Progenitor cell of endocrine pancreas (in vitro differentiated cells): ENCODE measurements around the gene TAS2R42. TPM values are rescaled to one million over a fixed set of nuclear protein-coding genes. Genes with fewer than 3 reads are reported as not detected.
A peak's percentile ranks its signal among the peaks of the same experiment; 100 is the strongest.

Experiments
- DNase-seq: peaks from one replicate; pipeline ENCODE4 v3.0.0; 2021; ENCODE audit warnings: low spot score; ENCODE audit not compliant: unreplicated experiment
- H3K27ac Mint-ChIP-seq: 2 replicates; pipeline ENCODE4 v1.8.0; 2021; ENCODE audit warnings: mild to moderate bottlenecking, moderate library complexity, mixed read lengths
- H3K27me3 Mint-ChIP-seq: 2 replicates; pipeline ENCODE4 v1.8.0; 2021; ENCODE audit warnings: mixed read lengths
- H3K36me3 Mint-ChIP-seq: 2 replicates; pipeline ENCODE4 v1.8.0; 2022; ENCODE audit warnings: mixed read lengths; ENCODE audit not compliant: insufficient read depth
- H3K4me1 Mint-ChIP-seq: 2 replicates; pipeline ENCODE4 v1.8.0; 2021; ENCODE audit warnings: low read depth, mixed read lengths
- H3K4me3 Mint-ChIP-seq: 2 replicates; pipeline ENCODE4 v1.8.0; 2021; ENCODE audit warnings: low read depth, mild to moderate bottlenecking, moderate library complexity, mixed read lengths
- H3K9me3 Mint-ChIP-seq: 2 replicates; pipeline ENCODE4 v1.8.0; 2021; ENCODE audit warnings: low read depth, mixed read lengths
- total RNA-seq: library from RNA; stranded (reverse); gene quantifications from 2 replicates; pipeline ENCODE4 v1.2.1, GENCODE V29; 2021
- TF ChIP-seq, protein P1 (sequence below): fragments of 200-600 bp; sonication (generic); IDR thresholded peaks from one replicate; pipeline ENCODE4 v1.5.0; 2021; ENCODE audit warnings: antibody characterized with exemption, mild to moderate bottlenecking; ENCODE audit not compliant: unreplicated experiment

TAS2R42 gene
- total RNA-seq, 1 donor from 2014 or later = not detected

DNA sequence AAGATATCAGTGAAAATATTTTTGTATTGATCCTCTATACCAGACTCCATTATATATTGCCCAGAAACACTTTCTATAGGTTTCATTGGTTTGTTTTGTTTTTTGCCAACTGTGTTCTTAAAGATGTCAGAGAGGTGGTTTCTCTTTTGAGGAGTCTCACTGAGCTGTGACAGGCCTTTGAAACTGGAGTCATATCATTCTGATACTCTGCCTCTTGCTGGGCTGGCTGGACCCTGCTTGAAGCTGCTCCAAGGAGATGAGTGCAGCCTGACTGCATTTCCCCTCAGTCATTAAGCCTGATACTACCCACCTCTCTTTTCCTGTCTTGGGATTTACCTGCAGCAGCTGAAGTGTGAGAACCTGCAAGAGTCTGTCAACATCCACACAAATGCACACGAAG, 35.9 kb downstream of the TAS2R42 start:
- Mint-ChIP-seq H3K9me3 (peaks cover 39% of the 10 kb centered on the region), H3K27me3 (no peaks in the 10 kb centered on the region), H3K27ac (no peak overlapping the region), H3K4me1 (no peaks in the 10 kb centered on the region), H3K4me3 (no peak overlapping the region), H3K36me3 (peaks cover 49% of the 10 kb centered on the region)
- DNase-seq = no peak
- TF ChIP-seq, protein P1, sequence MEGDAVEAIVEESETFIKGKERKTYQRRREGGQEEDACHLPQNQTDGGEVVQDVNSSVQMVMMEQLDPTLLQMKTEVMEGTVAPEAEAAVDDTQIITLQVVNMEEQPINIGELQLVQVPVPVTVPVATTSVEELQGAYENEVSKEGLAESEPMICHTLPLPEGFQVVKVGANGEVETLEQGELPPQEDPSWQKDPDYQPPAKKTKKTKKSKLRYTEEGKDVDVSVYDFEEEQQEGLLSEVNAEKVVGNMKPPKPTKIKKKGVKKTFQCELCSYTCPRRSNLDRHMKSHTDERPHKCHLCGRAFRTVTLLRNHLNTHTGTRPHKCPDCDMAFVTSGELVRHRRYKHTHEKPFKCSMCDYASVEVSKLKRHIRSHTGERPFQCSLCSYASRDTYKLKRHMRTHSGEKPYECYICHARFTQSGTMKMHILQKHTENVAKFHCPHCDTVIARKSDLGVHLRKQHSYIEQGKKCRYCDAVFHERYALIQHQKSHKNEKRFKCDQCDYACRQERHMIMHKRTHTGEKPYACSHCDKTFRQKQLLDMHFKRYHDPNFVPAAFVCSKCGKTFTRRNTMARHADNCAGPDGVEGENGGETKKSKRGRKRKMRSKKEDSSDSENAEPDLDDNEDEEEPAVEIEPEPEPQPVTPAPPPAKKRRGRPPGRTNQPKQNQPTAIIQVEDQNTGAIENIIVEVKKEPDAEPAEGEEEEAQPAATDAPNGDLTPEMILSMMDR = no peak

DNA sequence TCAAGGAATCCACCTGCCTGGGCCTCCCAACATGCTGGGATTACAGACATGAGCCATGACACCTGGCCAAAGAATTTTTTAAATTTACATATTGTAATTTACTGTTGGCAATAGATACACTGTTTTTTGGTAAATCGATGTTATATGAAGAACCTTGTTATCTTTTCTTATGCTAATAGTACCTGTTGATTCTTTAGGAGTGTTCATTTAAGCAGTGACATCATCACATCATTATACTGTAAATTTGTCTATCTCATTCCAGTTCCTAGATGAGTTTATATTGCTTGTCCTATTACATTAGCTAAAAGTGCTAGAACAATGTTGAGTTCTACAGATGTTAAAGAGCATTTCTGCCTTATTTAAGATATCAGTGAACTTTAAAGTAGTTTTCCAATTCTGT, 39.3 kb downstream of the TAS2R42 start:
- Mint-ChIP-seq H3K4me3 (no peak overlapping the region), H3K9me3 (peaks cover 53% of the 10 kb centered on the region), H3K27ac (no peak overlapping the region), H3K27me3 (no peaks in the 10 kb centered on the region), H3K4me1 (no peaks in the 10 kb centered on the region), H3K36me3 (peaks cover 56% of the 10 kb centered on the region)
- TF ChIP-seq, protein P1 = no peak
- no peak for DNase-seq

DNA sequence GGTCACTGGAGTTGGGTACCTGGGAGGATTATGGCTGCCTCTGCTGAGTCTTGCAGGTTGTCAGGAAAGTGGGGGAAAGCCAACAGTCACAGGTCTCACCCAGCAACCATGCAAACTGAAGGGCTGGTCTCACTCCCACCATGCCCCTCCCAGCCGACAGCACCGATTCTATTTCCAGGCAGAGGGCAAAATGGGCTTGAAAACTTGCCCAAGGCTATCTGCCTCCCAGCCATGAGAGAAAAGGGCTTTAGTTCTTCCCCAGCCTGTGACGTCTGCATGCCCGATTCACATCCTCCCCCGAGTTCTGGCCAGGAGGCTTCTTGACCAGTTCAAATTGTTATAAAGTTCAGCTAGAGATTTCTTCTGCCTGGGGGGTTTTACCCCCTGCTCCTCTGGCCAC, 42.4 kb downstream of the TAS2R42 start:
- DNase-seq = no peak
- peak overlapping the region; percentile 18 for H3K27ac Mint-ChIP-seq
- H3K4me1 Mint-ChIP-seq = no peaks in the 10 kb centered on the region
- no peaks in the 10 kb centered on the region for H3K27me3 Mint-ChIP-seq
- no peak overlapping the region for H3K4me3 Mint-ChIP-seq
- H3K9me3 Mint-ChIP-seq = peaks cover 50% of the 10 kb centered on the region
- H3K36me3 Mint-ChIP-seq = peaks cover 60% of the 10 kb centered on the region
- TF ChIP-seq, protein P1 = no peak

DNA sequence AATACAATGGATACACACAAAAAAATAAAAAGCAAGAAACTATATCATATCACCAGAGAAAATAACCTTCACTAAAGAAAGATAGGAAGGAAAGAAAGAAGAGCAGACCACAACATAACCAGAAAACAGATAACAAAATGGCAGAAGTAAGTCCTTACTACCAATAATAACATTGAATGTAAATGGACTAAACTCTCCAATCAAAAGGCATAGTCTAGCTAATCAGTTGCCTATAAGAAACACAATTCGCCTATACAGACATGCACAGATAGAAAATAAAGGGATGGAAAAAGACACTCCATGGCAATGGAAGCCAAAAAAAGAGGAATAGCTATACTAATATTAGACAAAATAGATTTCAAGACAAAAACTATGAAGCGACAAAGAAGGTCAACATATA, 43.4 kb downstream of the TAS2R42 start:
- H3K36me3 Mint-ChIP-seq = peaks cover 59% of the 10 kb centered on the region
- no peaks in the 10 kb centered on the region for H3K4me1 Mint-ChIP-seq
- no peak overlapping the region for H3K4me3 Mint-ChIP-seq
- no peaks in the 10 kb centered on the region for H3K27me3 Mint-ChIP-seq
- H3K9me3 Mint-ChIP-seq = peaks cover 48% of the 10 kb centered on the region
- TF ChIP-seq, protein P1 = no peak
- H3K27ac Mint-ChIP-seq = no peak overlapping the region
- DNase-seq = no peak

DNA sequence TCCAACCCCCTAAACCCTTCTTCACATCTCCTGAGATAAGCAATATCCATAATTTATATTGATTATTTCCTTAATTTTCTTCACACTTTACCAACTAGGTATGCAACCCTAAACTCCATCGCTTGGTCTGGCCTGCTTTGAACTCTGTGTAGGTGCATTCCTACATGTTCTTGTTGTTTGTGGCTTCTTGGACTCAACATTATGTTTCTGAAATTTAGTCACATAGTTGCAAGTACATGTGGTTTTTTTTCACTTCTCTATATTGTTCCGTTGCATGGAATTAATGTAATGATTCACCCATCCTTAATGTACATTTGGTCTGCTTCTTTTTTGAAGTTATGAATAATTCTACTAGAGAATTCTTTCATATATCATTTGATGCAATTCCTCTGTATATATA, 50.7 kb downstream of the TAS2R42 start:
- no peak overlapping the region for H3K27ac Mint-ChIP-seq
- H3K9me3 Mint-ChIP-seq = peaks cover 8% of the 10 kb centered on the region
- H3K36me3 Mint-ChIP-seq = peaks cover 12% of the 10 kb centered on the region
- no peaks in the 10 kb centered on the region for H3K27me3 Mint-ChIP-seq
- TF ChIP-seq, protein P1 = no peak
- no peak for DNase-seq
- peaks cover 11% of the 10 kb centered on the region for H3K4me1 Mint-ChIP-seq
- no peak overlapping the region for H3K4me3 Mint-ChIP-seq

Other genes starting within 250 kb of the TAS2R42 start
- gene TAS2R14, start 247.7 kb downstream of the TAS2R42 start, total RNA-seq = 5.7 and 6.1 TPM in 2 replicates
- 2.7 and 3.5 TPM in 2 replicates for gene TAS2R50, start 200.0 kb downstream of the TAS2R42 start, total RNA-seq
- gene TAS2R20, start 188.6 kb downstream of the TAS2R42 start, total RNA-seq = 3.8 and 4.0 TPM in 2 replicates
- 6.6 and 8.5 TPM in 2 replicates for gene TAS2R19, start 164.3 kb downstream of the TAS2R42 start, total RNA-seq
- gene TAS2R31, start 155.5 kb downstream of the TAS2R42 start, total RNA-seq = 8.6 and 10.3 TPM in 2 replicates
- gene TAS2R46, start 124.6 kb downstream of the TAS2R42 start, total RNA-seq = 2.6 and 3.3 TPM in 2 replicates
- gene TAS2R43, start 94.6 kb downstream of the TAS2R42 start, total RNA-seq = 1.2 and 1.9 TPM in 2 replicates
- gene TAS2R30, start 52.3 kb downstream of the TAS2R42 start, total RNA-seq = 5.6 and 6.3 TPM in 2 replicates
- gene SMIM10L1, start 15.7 kb downstream of the TAS2R42 start, total RNA-seq = 22.9 and 25.5 TPM in 2 replicates
- 0.55 and 0.84 TPM in 2 replicates for gene PRB3, start 82.8 kb upstream of the TAS2R42 start, total RNA-seq
- not detected in 2 replicates for gene PRB4, start 123.5 kb upstream of the TAS2R42 start, total RNA-seq
- gene PRB2, start 208.6 kb upstream of the TAS2R42 start, total RNA-seq = not detected in 2 replicates